HEK293T (cell line): Measurements from ENCODE around the gene AARS2.

Experiments used
- ARNT ChIP-seq: fragments of 450-650 bp; IDR thresholded peaks from 2 replicates; pipeline ENCODE4 v1.6.1; 2017; ENCODE audit warnings: mild to moderate bottlenecking
- BHLHE40 ChIP-seq: fragments of 450-650 bp; IDR thresholded peaks from 2 replicates; pipeline ENCODE4 v1.6.1; 2016; ENCODE audit warnings: mild to moderate bottlenecking, moderate library complexity, borderline replicate concordance
- FOXK2 ChIP-seq: fragments of 450-650 bp; IDR thresholded peaks from 2 replicates; pipeline ENCODE4 v1.6.1; 2016; ENCODE audit warnings: mild to moderate bottlenecking
- HDGF ChIP-seq: fragments of 450-650 bp; IDR thresholded peaks from 2 replicates; pipeline ENCODE4 v1.6.1; 2017; ENCODE audit warnings: antibody characterized with exemption, borderline replicate concordance
- SP1 ChIP-seq: fragments of 450-650 bp; IDR thresholded peaks from 2 replicates; pipeline ENCODE4 v1.6.1; 2017
- SUZ12 ChIP-seq: fragments of 450-650 bp; IDR thresholded peaks from 2 replicates; pipeline ENCODE4 v1.6.1; 2016; ENCODE audit warnings: mild to moderate bottlenecking
- ZNF384 ChIP-seq: fragments of 450-650 bp; IDR thresholded peaks from 2 replicates; pipeline ENCODE4 v1.6.1; 2016
- TF ChIP-seq, protein P1 (sequence below): fragments of 450-650 bp; IDR thresholded peaks from 2 replicates; pipeline ENCODE4 v1.6.1; 2016

GRCh38 chr6:44321210-44321609 lies 8.1 kb upstream of the AARS2 start:
- no peak for TF ChIP-seq SUZ12
- no peak for TF ChIP-seq BHLHE40
- no peak for TF ChIP-seq HDGF
- TF ChIP-seq, protein P1, sequence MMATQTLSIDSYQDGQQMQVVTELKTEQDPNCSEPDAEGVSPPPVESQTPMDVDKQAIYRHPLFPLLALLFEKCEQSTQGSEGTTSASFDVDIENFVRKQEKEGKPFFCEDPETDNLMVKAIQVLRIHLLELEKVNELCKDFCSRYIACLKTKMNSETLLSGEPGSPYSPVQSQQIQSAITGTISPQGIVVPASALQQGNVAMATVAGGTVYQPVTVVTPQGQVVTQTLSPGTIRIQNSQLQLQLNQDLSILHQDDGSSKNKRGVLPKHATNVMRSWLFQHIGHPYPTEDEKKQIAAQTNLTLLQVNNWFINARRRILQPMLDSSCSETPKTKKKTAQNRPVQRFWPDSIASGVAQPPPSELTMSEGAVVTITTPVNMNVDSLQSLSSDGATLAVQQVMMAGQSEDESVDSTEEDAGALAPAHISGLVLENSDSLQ, result no peak
- TF ChIP-seq ZNF384, result no peak
- TF ChIP-seq SP1, result no peak
- TF ChIP-seq ARNT, result no peak
- no peak for TF ChIP-seq FOXK2
